NCI-H2081 treated with DMSO at 0.1 percent for 48 hours (cell line): ENCODE data around the gene OR4C11.

Experiments used
- DNase-seq: peaks from one replicate; lab custom pipeline; 2025; lab: John Stamatoyannopoulos, UW

The OR4C11 gene, protein sequence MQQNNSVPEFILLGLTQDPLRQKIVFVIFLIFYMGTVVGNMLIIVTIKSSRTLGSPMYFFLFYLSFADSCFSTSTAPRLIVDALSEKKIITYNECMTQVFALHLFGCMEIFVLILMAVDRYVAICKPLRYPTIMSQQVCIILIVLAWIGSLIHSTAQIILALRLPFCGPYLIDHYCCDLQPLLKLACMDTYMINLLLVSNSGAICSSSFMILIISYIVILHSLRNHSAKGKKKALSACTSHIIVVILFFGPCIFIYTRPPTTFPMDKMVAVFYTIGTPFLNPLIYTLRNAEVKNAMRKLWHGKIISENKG

DNA sequence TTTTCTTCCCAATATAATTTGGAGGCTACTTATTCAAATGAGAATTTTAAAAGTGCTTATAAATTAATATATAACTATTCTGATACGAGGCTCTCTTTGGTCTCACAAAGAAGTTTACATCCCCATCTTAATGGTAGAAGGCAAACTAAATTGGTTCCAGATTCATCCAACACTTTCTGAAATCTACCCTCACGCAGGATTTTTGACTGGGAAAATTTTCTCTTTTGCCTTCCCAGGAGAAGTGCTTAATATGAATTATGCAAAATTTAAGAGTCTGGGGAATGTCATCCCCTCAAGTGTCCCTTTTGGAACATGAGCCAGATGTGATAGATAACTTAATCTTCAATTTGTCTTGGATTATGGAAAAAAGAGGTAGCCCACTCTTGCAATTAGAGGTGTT is at the start of gene OR4C11:
Gene OR4C11 (minus strand): TSS at position 101 of the 400 bp plus-strand sequence. CDS start 3,272 bp downstream, outside the sequence.
- no peak for DNase-seq

DNA sequence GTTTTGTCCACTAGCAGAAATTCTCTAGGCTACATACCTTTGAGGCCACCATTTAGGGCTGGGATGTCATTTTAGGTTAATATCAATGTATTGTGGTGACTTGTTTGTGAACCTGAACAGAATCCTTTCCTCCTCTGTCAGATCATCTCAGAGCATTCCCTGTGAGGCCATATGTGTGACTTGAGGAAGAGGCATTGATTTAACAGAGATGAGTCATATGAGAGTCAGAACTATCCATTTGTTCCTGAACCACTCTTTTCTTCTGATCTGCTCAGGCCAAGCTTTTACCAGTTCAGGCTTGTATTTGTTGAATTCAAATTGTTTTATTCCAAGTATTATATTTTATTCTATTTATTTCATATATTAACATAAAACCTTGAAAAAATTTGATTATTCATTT is 47.7 kb upstream of the OR4C11 start:
- DNase-seq, result no peak

DNA sequence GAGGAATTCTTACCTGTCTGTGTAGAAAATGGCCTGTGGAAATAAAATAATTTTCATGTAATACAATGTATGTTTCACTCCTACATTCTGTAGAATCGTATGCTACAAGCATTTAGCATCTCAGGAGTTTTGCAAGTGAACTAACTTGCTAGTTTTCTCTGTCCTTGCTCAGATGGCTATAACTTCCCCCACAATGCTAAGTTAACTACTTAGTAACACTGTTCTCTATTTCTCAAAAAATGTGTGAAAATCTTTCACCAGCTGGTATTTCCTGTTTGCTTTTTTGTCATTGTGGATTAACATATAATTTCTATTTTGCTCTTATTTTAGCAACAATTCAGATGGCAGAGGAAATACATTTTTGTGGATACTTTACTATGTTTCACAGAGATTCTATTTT is 45.1 kb upstream of the OR4C11 start:
- DNase-seq, result no peak

DNA sequence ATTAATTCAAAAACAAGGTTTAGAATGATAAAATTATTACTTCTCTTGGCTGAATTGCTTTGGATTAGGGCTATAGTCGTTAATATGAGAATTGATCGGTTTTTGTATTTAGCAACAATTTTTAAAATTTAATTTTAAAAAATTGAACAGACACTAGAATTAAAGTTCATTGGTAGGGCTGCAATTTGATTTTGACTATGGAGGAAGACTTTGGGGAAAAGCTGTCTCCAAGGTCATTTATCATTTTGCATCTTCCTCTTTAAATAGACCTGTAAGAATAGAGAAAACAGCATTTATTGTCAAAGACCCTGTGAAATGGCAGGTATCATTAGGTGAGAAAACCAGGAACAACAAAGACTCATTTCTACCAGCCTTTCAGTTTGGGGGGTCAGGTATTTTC is 40.6 kb upstream of the OR4C11 start, which contains the start of gene OR4S2:
Gene OR4S2 (plus strand): TSS at position 301 of the 400 bp plus-strand sequence. CDS start 2,577 bp downstream, outside the sequence.
- DNase-seq, result no peak

DNA sequence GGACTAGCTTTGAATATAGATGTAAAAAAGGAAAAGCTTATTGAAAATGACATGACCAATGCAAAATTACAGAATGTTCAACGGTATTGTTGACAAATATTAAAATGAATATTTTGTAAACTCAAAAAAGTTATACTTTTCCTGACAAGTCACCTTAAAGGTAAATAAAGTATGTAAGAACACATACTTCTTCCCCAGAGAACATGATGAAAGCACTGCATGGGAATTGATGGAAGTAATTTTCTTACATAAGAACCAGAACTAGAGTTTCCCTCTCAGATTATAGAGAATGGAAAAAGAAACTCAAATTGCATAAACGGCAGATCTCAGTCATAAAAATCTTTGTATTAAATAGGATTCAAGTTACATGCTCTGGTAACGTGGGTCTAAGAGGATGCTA is 27.4 kb upstream of the OR4C11 start, which contains the start of gene OR4P4:
Gene OR4P4 (plus strand): TSS at position 301 of the 400 bp plus-strand sequence.
- DNase-seq, result no peak

DNA sequence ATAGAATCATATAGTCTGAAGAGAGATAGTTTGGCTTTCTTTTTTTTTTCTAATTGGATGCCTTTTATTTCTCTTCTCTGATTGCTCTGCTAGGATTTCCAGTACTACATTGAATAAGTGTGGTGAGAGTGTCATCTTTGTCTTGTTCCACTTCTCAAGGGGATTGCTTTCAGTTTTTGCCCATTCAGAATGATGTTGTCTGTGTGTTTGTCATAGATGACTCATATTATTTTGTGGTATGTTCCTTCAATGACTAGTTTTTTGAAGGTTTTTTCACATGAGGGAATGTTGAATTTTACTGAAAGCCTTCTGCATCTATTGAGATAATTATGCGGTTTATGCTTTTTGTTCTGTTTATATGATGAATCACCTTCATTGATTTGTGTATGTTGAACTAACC is 17.1 kb upstream of the OR4C11 start:
- DNase-seq, result no peak

DNA sequence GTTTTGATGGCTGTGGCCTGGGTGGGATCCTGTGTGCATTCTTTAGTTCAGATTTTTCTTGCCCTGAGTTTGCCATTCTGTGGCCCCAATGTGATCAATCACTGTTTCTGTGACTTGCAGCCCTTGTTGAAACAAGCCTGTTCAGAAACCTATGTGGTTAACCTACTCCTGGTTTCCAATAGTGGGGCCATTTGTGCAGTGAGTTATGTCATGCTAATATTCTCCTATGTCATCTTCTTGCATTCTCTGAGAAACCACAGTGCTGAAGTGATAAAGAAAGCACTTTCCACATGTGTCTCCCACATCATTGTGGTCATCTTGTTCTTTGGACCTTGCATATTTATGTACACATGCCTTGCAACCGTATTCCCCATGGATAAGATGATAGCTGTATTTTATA is 34.9 kb downstream of the OR4C11 start:
- DNase-seq, result no peak

DNA sequence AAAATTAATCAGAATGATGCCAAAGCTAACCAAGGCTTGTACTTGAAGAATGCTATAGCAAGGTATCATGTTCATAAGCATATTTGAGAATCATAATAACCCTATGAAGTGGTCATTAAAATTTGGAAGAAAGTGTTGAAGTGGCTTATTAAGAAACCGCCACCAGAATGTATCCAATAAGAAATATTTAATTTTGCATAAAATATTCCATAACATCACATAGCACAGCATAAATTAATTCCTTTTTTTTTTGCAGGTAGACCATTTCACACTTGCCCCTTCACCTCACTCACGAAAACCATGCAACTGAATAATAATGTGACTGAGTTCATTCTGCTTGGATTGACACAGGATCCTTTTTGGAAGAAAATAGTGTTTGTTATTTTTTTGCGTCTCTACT is 35.6 kb downstream of the OR4C11 start, which contains the start of gene OR4C16:
Gene OR4C16 (plus strand): TSS at position 301 of the 400 bp plus-strand sequence. CDS start 0 bp downstream, at position 301.
- no peak for DNase-seq

DNA sequence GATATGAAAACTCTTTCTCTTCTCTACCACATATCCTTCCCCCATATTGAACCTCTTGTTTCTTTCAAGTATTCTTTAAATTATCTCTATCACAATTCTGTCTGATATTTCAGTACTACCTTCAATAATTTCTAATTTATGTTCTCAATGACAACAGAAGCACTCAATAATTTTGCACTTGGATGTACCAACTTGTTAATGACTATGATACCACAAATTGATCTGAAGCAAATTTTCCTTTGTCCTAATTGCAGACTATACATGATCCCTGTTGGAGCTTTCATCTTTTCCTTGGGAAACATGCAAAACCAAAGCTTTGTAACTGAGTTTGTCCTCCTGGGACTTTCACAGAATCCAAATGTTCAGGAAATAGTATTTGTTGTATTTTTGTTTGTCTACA is 53.3 kb downstream of the OR4C11 start, which contains the start of gene OR4C15:
Gene OR4C15 (plus strand): TSS at position 301 of the 400 bp plus-strand sequence. CDS start 0 bp downstream, at position 301.
- no peak for DNase-seq
